Measurements from ENCODE around the gene ADCY2. TPM values are rescaled to one million over a fixed set of nuclear protein-coding genes. Genes with fewer than 3 reads are reported as not detected.
"Not testable (repeated sequence)": the region's sequence is repeated elsewhere in the genome, so short reads cannot be mapped to it uniquely, and the experiment has no call there.

The ADCY2 gene
- polyA plus RNA-seq, 3 donors, result 4.4 to 5.8 (median 5.6) TPM

DNA sequence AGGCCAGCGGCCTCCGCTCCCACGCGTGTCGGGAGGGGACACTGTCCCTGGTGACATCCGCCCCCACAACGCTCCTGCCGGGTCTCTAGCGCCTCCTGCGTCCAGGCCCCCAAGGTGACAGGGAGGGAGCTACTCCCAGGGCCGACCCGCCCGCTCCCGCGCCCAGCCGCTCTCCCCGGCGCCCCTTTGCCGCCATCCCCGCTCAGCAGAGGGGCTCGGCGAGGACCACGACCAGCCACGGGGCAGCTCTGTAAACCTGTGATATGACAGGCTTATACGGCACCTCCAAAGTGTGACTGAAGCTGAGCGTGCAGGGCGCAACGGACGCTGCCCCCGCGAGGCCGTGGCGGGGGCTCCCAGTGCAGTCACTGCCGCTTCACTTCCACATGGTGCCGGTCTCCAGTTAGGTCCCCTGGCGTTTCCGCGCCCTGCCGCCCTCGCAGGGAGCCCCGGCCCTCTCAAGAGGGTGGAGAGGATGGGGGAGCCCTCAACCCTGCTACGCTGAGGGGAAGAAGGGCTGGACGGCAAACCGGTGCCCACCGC is 978 bp upstream of the ADCY2 start:
- DNase-seq (ENCODE audit: low read depth in 3 of 3, low spot score in 2 of 3), result no peak

DNA sequence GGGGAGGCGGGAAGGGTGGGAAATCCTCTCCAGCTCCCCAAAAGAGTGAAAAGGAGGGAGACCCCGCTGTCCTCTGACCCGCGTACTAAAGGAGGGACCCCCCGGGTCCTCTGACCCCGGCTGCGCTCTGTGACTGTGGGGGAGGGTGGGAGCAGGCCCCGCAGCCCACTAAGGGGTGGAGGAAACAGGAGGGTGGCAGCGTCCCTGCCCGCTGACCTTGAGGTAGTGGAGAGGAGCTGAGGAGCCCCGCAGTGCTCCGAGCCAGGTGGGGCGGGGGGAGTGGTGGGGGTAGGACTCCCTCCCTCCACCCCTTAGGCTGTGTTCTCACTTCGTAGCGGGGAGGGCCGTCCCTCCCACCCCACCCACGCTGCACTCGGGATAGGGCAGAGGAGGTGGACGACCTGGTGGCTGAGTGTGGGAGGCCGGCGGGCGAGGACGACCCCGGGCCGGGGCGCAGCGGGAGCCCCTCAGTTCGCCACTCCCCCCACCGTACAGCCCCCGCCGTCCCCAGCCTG is 449 bp upstream of the ADCY2 start:
- DNase-seq (ENCODE audit: low read depth in 3 of 3, low spot score in 2 of 3), result no peak

GRCh38 chr5:7396713-7397454 is 946 bp downstream of the ADCY2 start:
- DNase-seq (ENCODE audit: low read depth in 3 of 3, low spot score in 2 of 3), result no peak

DNA sequence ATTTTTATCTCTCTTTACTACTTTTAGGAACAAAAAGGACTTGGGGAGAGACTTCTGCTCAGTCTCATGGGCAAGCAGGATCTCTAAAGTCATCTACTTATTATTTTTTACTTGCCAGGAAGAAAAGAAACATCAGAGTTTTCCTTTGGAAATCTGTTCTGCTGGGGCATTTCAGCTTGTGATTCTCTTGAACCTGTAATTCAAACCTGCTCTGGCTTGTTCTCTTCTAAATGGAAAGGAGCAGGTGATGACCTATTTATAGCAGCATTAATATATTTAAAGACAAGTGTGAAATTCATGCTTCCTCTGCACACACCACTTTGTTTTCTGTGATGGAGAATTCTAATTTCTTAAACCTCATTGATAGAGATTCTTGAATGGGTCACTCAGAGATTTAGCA is 2.0 kb downstream of the ADCY2 start:
- DNase-seq (ENCODE audit: low read depth in 3 of 3, low spot score in 2 of 3), result no peak

GRCh38 chr5:7398596-7399280 is 2.8 kb downstream of the ADCY2 start:
- no peak for DNase-seq (ENCODE audit: low read depth in 3 of 3, low spot score in 2 of 3)

DNA sequence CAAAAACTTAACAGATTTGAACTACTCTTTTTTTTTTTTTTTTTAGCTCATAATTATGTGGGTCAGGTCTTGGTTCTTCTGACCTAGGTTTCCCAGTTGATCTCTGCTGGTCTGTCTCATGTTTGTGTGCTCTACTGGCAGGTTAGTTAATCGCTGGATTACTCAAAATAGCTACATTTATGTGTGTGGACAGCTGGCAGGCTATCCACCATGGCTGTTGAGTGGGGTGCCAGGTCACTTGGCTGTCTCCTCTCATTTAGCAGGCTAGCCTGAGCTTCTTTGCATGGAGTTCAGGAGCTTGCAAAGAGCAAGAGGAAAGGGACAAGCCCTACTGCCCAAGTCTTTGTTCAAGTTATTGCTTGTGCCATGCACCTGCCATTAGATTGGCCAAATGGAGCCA is 9.3 kb downstream of the ADCY2 start:
- DNase-seq (ENCODE audit: low read depth in 3 of 3, low spot score in 2 of 3), result no peak

GRCh38 chr5:7410936-7411511 is 15.1 kb downstream of the ADCY2 start:
- DNase-seq (ENCODE audit: low read depth in 3 of 3, low spot score in 2 of 3), result no peak

DNA sequence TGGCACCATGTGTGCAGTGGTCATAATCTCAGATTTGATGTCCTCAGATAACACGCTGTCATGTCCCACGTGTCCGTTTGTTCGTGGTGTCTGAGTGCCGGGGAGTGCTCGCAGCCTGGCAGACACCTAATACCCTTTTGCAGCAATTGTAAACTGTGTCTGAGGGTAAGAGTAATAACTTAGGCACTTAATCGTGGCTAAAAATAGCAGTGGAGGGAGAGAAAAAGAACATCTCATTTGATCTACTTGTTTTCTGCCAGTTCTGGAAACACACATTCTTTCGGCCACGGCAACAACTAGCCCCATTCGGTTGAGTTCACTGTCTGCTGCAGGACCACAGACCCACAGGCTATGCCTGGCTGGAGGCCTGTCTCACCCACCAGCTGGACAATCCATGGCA is 16.5 kb downstream of the ADCY2 start:
- DNase-seq (ENCODE audit: low read depth in 3 of 3, low spot score in 2 of 3), result no peak

DNA sequence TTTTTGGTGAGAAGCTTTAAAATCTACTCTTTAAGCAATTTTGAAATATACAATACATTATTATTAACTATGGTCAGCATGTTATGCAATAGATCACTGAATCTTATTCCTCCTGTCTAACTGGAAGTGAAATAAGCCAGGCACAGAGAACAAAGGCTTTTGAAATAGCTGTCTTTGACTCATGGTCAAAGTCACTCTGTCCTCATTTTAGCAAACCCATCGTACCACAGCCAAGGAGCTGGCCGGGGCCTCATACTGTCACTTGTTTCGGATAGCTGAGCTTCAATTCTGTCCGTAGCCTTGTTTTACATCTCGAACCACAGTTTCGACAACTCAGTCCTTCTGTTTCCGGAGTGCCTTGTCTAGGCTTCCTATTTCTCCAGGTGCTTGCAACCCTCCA is 19.2 kb downstream of the ADCY2 start:
- no peak for DNase-seq (ENCODE audit: low read depth in 3 of 3, low spot score in 2 of 3)

- no peak for DNase-seq (ENCODE audit: low read depth in 3 of 3, low spot score in 2 of 3)
Measured at GRCh38 chr5:7415587-7416535, 19.9 kb downstream of the ADCY2 start.

DNA sequence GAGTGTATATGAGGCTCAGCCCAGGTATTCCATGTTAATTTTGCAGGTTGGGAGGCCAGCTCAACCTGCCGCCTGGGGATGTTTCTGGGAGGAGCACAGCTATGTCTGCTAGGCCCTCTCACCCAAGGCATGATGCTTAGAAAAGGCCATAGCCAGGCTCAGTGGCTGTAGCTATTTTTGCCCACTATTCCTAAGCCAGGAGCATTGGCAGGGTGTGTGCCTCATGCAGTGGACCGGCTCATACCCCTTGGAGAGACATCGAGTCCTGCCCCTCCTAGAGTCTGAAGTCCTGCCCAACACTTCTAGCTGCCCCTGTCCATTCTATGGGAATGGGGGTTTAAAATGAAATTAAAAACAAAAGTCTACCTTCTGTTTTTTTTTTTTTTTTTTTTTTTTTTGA is 22.3 kb downstream of the ADCY2 start:
- no peak for DNase-seq (ENCODE audit: low read depth in 3 of 3, low spot score in 2 of 3)

GRCh38 chr5:7419367-7419766 is 23.4 kb downstream of the ADCY2 start:
- DNase-seq (ENCODE audit: low read depth in 3 of 3, low spot score in 2 of 3), result no peak

GRCh38 chr5:7419846-7420245 is 23.9 kb downstream of the ADCY2 start:
- DNase-seq (ENCODE audit: low read depth in 3 of 3, low spot score in 2 of 3), result no peak

DNA sequence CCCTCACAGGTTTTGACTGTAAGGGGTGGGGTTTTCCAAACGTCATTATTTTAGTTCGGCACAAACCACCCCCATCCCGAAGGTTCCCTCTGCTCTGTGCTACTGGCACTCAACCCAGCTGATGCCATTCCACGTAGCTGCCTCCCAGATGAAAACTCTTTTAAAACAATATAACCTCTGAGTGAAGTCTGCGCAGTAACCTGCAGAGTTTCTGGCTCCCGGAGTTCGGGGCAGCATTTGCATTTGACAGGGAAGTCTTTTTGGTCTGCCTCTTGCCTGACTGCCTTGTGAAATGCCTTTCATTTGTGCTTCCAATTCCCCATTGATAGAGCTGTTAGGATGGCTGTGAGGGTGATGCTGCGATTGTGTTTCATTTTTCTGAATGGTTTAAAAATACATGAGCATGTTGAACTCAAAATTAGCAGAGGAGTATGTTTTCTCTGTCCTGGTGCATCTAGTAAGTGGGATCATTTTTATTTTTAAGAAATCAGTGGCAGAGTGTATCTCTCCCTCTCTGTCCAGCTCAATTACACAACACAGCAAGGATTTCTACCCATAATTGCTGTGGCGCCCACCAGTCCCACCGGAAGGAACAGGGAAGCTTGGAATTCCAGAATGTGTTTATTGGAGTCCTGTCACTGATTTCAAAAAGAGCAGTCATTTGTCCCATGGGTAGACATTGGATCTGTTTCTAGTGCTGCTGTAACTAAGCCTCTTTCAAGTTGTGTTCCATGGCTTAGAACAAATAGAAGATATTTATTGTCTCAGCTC is 24.8 kb downstream of the ADCY2 start:
- no peak for DNase-seq (ENCODE audit: low read depth in 3 of 3, low spot score in 2 of 3)

GRCh38 chr5:7422316-7423106 is 26.6 kb downstream of the ADCY2 start:
- no peak for DNase-seq (ENCODE audit: low read depth in 3 of 3, low spot score in 2 of 3)

DNA sequence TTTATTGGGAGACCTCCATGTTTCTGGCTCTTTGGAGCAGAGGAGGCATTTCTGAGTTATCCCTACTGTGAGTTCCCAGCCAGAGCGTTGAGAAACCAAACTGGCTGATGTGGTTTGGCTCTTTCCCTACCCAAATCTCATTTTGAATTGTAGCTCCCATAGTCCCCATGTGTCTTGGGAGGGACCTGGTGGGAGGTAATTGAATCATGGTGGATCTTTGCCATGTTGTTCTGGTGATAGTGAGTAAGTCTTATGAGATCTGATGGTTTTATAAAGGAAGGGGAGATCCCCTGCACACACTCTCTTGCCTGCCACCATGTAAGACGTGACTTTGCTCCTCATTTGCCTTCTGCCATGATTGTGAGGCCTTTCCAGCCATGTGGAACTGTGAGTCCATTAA is 27.3 kb downstream of the ADCY2 start:
- DNase-seq (ENCODE audit: low read depth in 3 of 3, low spot score in 2 of 3), result not testable (repeated sequence)

- DNase-seq (ENCODE audit: low read depth in 3 of 3, low spot score in 2 of 3), result no peak
Measured at GRCh38 chr5:7425830-7426229, 29.9 kb downstream of the ADCY2 start.

DNA sequence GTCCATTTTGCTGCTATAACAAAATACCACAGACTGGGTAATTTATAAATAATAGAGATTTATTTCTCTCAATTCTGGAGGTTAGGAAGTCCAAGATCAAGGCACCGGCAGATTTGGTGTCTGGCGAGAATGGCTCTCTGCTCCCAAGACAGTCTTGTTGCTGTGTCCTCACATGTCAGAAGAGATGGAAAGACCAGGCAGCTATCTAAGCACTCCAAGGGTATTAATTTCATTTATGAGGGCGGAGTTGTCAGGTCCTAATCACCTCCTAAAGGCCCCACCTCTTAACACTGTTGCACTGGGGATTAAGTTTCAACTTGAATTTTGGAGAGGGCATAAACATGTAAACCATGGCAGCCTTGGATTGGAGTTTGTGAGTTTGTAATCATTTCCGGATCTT is 30.3 kb downstream of the ADCY2 start:
- DNase-seq (ENCODE audit: low read depth in 3 of 3, low spot score in 2 of 3), result no peak

- no peak for DNase-seq (ENCODE audit: low read depth in 3 of 3, low spot score in 2 of 3)
Measured at GRCh38 chr5:7434914-7435313, 39.0 kb downstream of the ADCY2 start.
